Neural progenitor cell (in vitro differentiated cells): ENCODE data around the gene GRAMD1B. TPM values are rescaled to one million over a fixed set of nuclear protein-coding genes. Genes with fewer than 3 reads are reported as not detected.

Experiments used
- DNase-seq: peaks from one replicate; pipeline ENCODE4 v3.0.0-alpha.2; 2016; ENCODE audit warnings: low spot score
- H2AFZ ChIP-seq: fragments of 200-600 bp; sonication (generic); replicated peaks from 2 replicates; pipeline ENCODE4 v1.6.1; 2016; ENCODE audit warnings: antibody characterized with exemption
- H3F3A ChIP-seq: fragments of 200-600 bp; sonication (generic); 2 replicates; pipeline ENCODE4 v1.6.1; 2016; ENCODE audit warnings: antibody characterized with exemption, low read depth
- H3K27ac ChIP-seq: fragments of 200-600 bp; sonication (generic); 2 replicates; pipeline ENCODE4 v1.5.1; 2016; ENCODE audit warnings: mild to moderate bottlenecking
- H3K27me3 ChIP-seq: fragments of 200-600 bp; sonication (generic); 2 replicates; pipeline ENCODE4 v1.6.1; 2016; ENCODE audit warnings: mild to moderate bottlenecking, moderate library complexity
- H3K36me3 ChIP-seq: fragments of 200-600 bp; sonication (generic); 2 replicates; pipeline ENCODE4 v1.5.1; 2016
- H3K4me1 ChIP-seq: fragments of 200-600 bp; sonication (generic); 2 replicates; pipeline ENCODE4 v1.6.1; 2016; ENCODE audit warnings: mixed run types
- H3K4me2 ChIP-seq: fragments of 200-600 bp; sonication (generic); 2 replicates; pipeline ENCODE4 v1.6.1; 2016
- H3K4me3 ChIP-seq: fragments of 200-600 bp; sonication (generic); 2 replicates; pipeline ENCODE4 v1.5.1; 2016
- H3K79me2 ChIP-seq: fragments of 200-600 bp; sonication (generic); 2 replicates; pipeline ENCODE4 v1.6.1; 2016; ENCODE audit warnings: low read depth
- H3K9ac ChIP-seq: fragments of 200-600 bp; sonication (generic); 2 replicates; pipeline ENCODE4 v1.6.1; 2016
- H3K9me3 ChIP-seq: fragments of 200-600 bp; sonication (generic); 2 replicates; pipeline ENCODE4 v1.5.1; 2016; ENCODE audit warnings: low read depth
- H4K20me1 ChIP-seq: fragments of 200-600 bp; sonication (generic); 2 replicates; pipeline ENCODE4 v1.6.1; 2016; ENCODE audit warnings: low read depth
- H3K27ac Mint-ChIP-seq: 3 replicates; pipeline ENCODE4 v1.8.0; 2021; ENCODE audit warnings: mixed read lengths
- H3K27me3 Mint-ChIP-seq: 2 replicates; pipeline ENCODE4 v1.8.0; 2022; ENCODE audit warnings: low read depth, mild to moderate bottlenecking, inconsistent platforms, moderate library complexity, mixed read lengths; ENCODE audit not compliant: insufficient read depth
- H3K36me3 Mint-ChIP-seq: 3 replicates; pipeline ENCODE4 v1.8.0; 2021; ENCODE audit warnings: mixed read lengths
- H3K4me1 Mint-ChIP-seq: 3 replicates; pipeline ENCODE4 v1.8.0; 2021; ENCODE audit warnings: mixed read lengths
- H3K4me3 Mint-ChIP-seq: 3 replicates; pipeline ENCODE4 v1.8.0; 2021; ENCODE audit warnings: mild to moderate bottlenecking, moderate library complexity, mixed read lengths
- H3K9me3 Mint-ChIP-seq: 3 replicates; pipeline ENCODE4 v1.8.0; 2020; ENCODE audit warnings: mixed read lengths
- CTCF ChIP-seq: fragments of 200-600 bp; sonication (generic); IDR thresholded peaks from 2 replicates; pipeline ENCODE4 v1.5.1; 2017; ENCODE audit warnings: antibody characterized with exemption, mild to moderate bottlenecking
- EZH2 ChIP-seq: fragments of 200-600 bp; sonication (generic); IDR thresholded peaks from 2 replicates; pipeline ENCODE4 v1.6.1; 2017; ENCODE audit warnings: antibody characterized with exemption, mild to moderate bottlenecking, moderate library complexity
- EZH2phosphoT487 ChIP-seq: fragments of 200-600 bp; sonication (generic); IDR thresholded peaks from 2 replicates; pipeline ENCODE4 v1.6.1; 2017; ENCODE audit warnings: antibody characterized with exemption
- total RNA-seq: library from RNA; depleted of rRNA; stranded (reverse); fragments of >200 nt; gene quantifications from 2 replicates; pipeline ENCODE4 v1.2.3, GENCODE V29; 2015; ENCODE audit warnings: low replicate concordance

The GRAMD1B gene
- total RNA-seq, 1 donor from 2014 or later, result 12.6 TPM

GRCh38 chr11:123491241-123491640, 61.2 kb downstream of the GRAMD1B start:
- H3K27ac Mint-ChIP-seq, result no peak overlapping the region

GRCh38 chr11:123493349-123494063, 63.4 kb downstream of the GRAMD1B start:
- peak; percentile 33 for DNase-seq
- H3K4me1 Mint-ChIP-seq, result peaks cover 37% of the 10 kb centered on the region
- H3K27ac ChIP-seq, result peak overlapping the region; percentile 85

More at GRCh38 chr11:123491241-123491640, 61.2 kb downstream of the GRAMD1B start:
- Mint-ChIP-seq H3K4me3 (no peak overlapping the region), H3K4me1 (peaks cover 36% of the 10 kb centered on the region), H3K27me3 (no peaks in the 10 kb centered on the region), H3K36me3 (no peaks in the 10 kb centered on the region), H3K9me3 (no peaks in the 10 kb centered on the region)
- Histone ChIP-seq H3K4me2 (no peak overlapping the region), H3K27ac (no peak overlapping the region), H4K20me1 (peaks cover 3% of the 10 kb centered on the region), H2AFZ (no peak overlapping the region), H3K4me3 (no peak overlapping the region), H3K27me3 (no peaks in the 10 kb centered on the region), H3F3A (peaks cover 26% of the 10 kb centered on the region), H3K9me3 (no peaks in the 10 kb centered on the region), H3K36me3 (no peaks in the 10 kb centered on the region), H3K4me1 (peaks cover 42% of the 10 kb centered on the region), H3K79me2 (no peaks in the 10 kb centered on the region), H3K9ac (no peak overlapping the region)
- TF ChIP-seq EZH2phosphoT487, result no peak
- TF ChIP-seq EZH2, result no peak
- no peak for TF ChIP-seq CTCF
- no peak for DNase-seq

GRCh38 chr11:123494195-123495050, 64.4 kb downstream of the GRAMD1B start:
- TF ChIP-seq EZH2phosphoT487, result no peak
- TF ChIP-seq CTCF, result no peak
- no peak for TF ChIP-seq EZH2
- H3K4me2 ChIP-seq, result peak overlapping the region; percentile 58
- no peaks in the 10 kb centered on the region for H3K27me3 ChIP-seq
- H3K27me3 Mint-ChIP-seq, result no peaks in the 10 kb centered on the region
- H3K36me3 Mint-ChIP-seq, result no peaks in the 10 kb centered on the region
- peak; percentile 80 for DNase-seq
- no peaks in the 10 kb centered on the region for H3K9me3 ChIP-seq
- peak overlapping the region; percentile 17 for H3K4me3 ChIP-seq
- H3F3A ChIP-seq, result peaks cover 26% of the 10 kb centered on the region
- peaks cover 7% of the 10 kb centered on the region for H3K79me2 ChIP-seq
- peak overlapping the region; percentile 85 for H3K27ac ChIP-seq
- H2AFZ ChIP-seq, result no peak overlapping the region
- no peak overlapping the region for H3K9ac ChIP-seq
- H3K4me1 ChIP-seq, result peaks cover 51% of the 10 kb centered on the region
- peaks cover 3% of the 10 kb centered on the region for H4K20me1 ChIP-seq
- peak overlapping the region; percentile 83 for H3K27ac Mint-ChIP-seq
- H3K4me3 Mint-ChIP-seq, result peak overlapping the region; percentile 42
- H3K4me1 Mint-ChIP-seq, result peaks cover 37% of the 10 kb centered on the region
- no peaks in the 10 kb centered on the region for H3K36me3 ChIP-seq
- no peaks in the 10 kb centered on the region for H3K9me3 Mint-ChIP-seq

More at GRCh38 chr11:123493349-123494063, 63.4 kb downstream of the GRAMD1B start:
- Histone ChIP-seq H3K36me3 (no peaks in the 10 kb centered on the region), H3K79me2 (peaks cover 7% of the 10 kb centered on the region), H3K4me2 (peak overlapping the region; percentile 56), H3K4me1 (peaks cover 45% of the 10 kb centered on the region), H2AFZ (no peak overlapping the region), H4K20me1 (peaks cover 3% of the 10 kb centered on the region), H3K9me3 (no peaks in the 10 kb centered on the region), H3K4me3 (no peak overlapping the region), H3F3A (peaks cover 26% of the 10 kb centered on the region), H3K9ac (no peak overlapping the region), H3K27me3 (no peaks in the 10 kb centered on the region)
- Mint-ChIP-seq H3K36me3 (no peaks in the 10 kb centered on the region), H3K9me3 (no peaks in the 10 kb centered on the region), H3K27me3 (no peaks in the 10 kb centered on the region), H3K27ac (peak overlapping the region; percentile 80), H3K4me3 (no peak overlapping the region)
- no peak for TF ChIP-seq CTCF
- TF ChIP-seq EZH2phosphoT487, result no peak
- no peak for TF ChIP-seq EZH2
